K562 (cell line): ENCODE measurements around the gene TCFL5. TPM values are rescaled to one million over a fixed set of nuclear protein-coding genes. Genes with fewer than 3 reads are reported as not detected.
A peak's percentile ranks its signal among the peaks of the same experiment; 100 is the strongest.

Source experiments
- ATAC-seq: fragments of 200-7000 bp; cut with Tn5 transposase; 3 replicates; pipeline ENCODE4 v1.9.1; 2020; ENCODE audit warnings: moderate library complexity
- BruUV-seq: library from RNA; stranded (reverse); fragments of 400-500 nt; replicated peaks from 2 replicates; lab custom pipeline; 2021; lab: Mats Ljungman, UMichigan
- CTCF ChIA-PET: fragments of 300-600 bp; formaldehyde crosslinking; extraction: SDS; loops from one replicate; lab custom pipeline; 2021; ENCODE audit warnings: low intra/inter-chr PET ratio; lab: Yijun Ruan, JAX
- POLR2A ChIA-PET: fragments of 300-600, 350-650 bp; sonication (Branson Sonifier 250); formaldehyde crosslinking; extraction: SDS; loops from one replicate; lab custom pipeline; 2021; ENCODE audit warnings: antibody characterized with exemption, inconsistent platforms; lab: Yijun Ruan, JAX
- DNase-seq, 4 experiments: peaks; one replicate each; pipeline versions ENCODE4 v3.0.0 to v3.0.0-alpha.2; 2011 to 2018; ENCODE audit warnings: low spot score in 3 of 4, mixed read lengths in 3 of 4; ENCODE audit errors: extremely low read depth in 1 of 4
- FAIRE-seq: peaks from 2 replicates; lab custom pipeline; 2011; peaks lifted over from hg19 to GRCh38; lab: Jason Lieb, UNC
- H2AFZ ChIP-seq: 2 replicates; pipeline ENCODE4 v1.6.0; 2011; ENCODE audit warnings: low read depth, low read length, control low read depth, inconsistent platforms
- H3K27ac ChIP-seq: fragments of 200-600 bp; 3 replicates; pipeline ENCODE4 v1.8.0; 2011; ENCODE audit warnings: low read depth, mild to moderate bottlenecking, control low read depth, inconsistent platforms, low read length, moderate library complexity, mixed read lengths; ENCODE audit errors: extremely low read depth
- H3K27me3 ChIP-seq, 2 experiments: fragments of 300-600 bp in 1 of 2; 2 replicates in 1 of 2; 3 replicates in 1 of 2; pipeline versions ENCODE4 v1.6.0 to v1.8.0; 2011; ENCODE audit warnings: inconsistent platforms in 2 of 2, low read length in 2 of 2, mild to moderate bottlenecking in 1 of 2, mixed read lengths in 1 of 2, moderate library complexity in 1 of 2; ENCODE audit not compliant: control insufficient read depth in 2 of 2, insufficient read depth in 2 of 2
- H3K36me3 ChIP-seq: fragments of 300-600 bp; 3 replicates; pipeline ENCODE4 v1.8.0; 2011; ENCODE audit warnings: mild to moderate bottlenecking, low read length, inconsistent platforms; ENCODE audit not compliant: control insufficient read depth, insufficient read depth
- H3K4me1 ChIP-seq, 2 experiments: fragments of 200-600 bp in 1 of 2; replicated peaks in 1 of 2; 2 replicates in 1 of 2; 3 replicates in 1 of 2; pipeline versions ENCODE4 v1.5.1 to v1.8.0; 2011; ENCODE audit warnings: inconsistent platforms in 2 of 2, low read length in 2 of 2, mild to moderate bottlenecking in 1 of 2, mixed read lengths in 1 of 2, moderate library complexity in 1 of 2; ENCODE audit not compliant: control insufficient read depth in 2 of 2, insufficient read depth in 2 of 2
- H3K4me2 ChIP-seq: 2 replicates; pipeline ENCODE4 v1.6.1; 2011; ENCODE audit warnings: low read length, control low read depth, inconsistent platforms, mixed read lengths; ENCODE audit not compliant: insufficient read depth
- H3K4me3 ChIP-seq: fragments of 200-600 bp; sonication (generic), shearing (Covaris generic); 2 replicates; pipeline ENCODE4 v1.5.1; 2016; ENCODE audit warnings: control low read depth, inconsistent platforms
- H3K79me2 ChIP-seq: fragments of 200-600 bp; 3 replicates; pipeline ENCODE4 v1.8.0; 2011; ENCODE audit warnings: low read length, inconsistent platforms; ENCODE audit not compliant: control insufficient read depth, insufficient read depth
- H3K9ac ChIP-seq, 2 experiments: 2 replicates each; pipeline versions ENCODE4 v1.6.0 to v1.6.1; 2011; ENCODE audit warnings: low read depth in 2 of 2, low read length in 2 of 2, control low read depth in 1 of 2, inconsistent platforms in 1 of 2, mild to moderate bottlenecking in 1 of 2, mixed read lengths in 1 of 2; ENCODE audit not compliant: insufficient read depth in 1 of 2
- H3K9me1 ChIP-seq: one replicate; pipeline ENCODE4 v1.6.0; 2011; ENCODE audit warnings: inconsistent platforms, mild to moderate bottlenecking, low read length, moderate library complexity; ENCODE audit not compliant: control insufficient read depth, insufficient read depth
- H3K9me3 ChIP-seq: replicated peaks from 2 replicates; pipeline ENCODE4 v1.5.1; 2011; ENCODE audit warnings: low read depth, low read length, inconsistent platforms; ENCODE audit not compliant: control insufficient read depth, insufficient read depth
- H4K20me1 ChIP-seq: replicated peaks from 2 replicates; pipeline ENCODE4 v1.6.1; 2011; ENCODE audit warnings: low read length, inconsistent platforms, mixed read lengths; ENCODE audit not compliant: control insufficient read depth, insufficient read depth
- C11orf30 ChIP-seq: fragments of 450-650 bp; IDR thresholded peaks from 2 replicates; pipeline ENCODE4 v1.6.1; 2016; ENCODE audit warnings: low read depth, mild to moderate bottlenecking
- E2F1 ChIP-seq: sonication (generic); formaldehyde crosslinking; IDR thresholded peaks from 2 replicates; pipeline ENCODE4 v1.8.1; 2023; ENCODE audit warnings: mild to moderate bottlenecking, missing genetic modification reagents, moderate library complexity
- E2F8 ChIP-seq: fragments of 450-650 bp; IDR thresholded peaks from 2 replicates; pipeline ENCODE4 v1.7.1; 2018; ENCODE audit warnings: mild to moderate bottlenecking, low read depth; ENCODE audit not compliant: partially characterized antibody
- FOSL1 ChIP-seq: fragments of 200-800 bp; sonication (Bioruptor generic); conservative IDR thresholded peaks from 2 replicates; pipeline ENCODE4 v1.6.1; 2016; ENCODE audit warnings: missing genetic modification characterization, missing compliant biosample characterization
- GABPB1 ChIP-seq: sonication (generic); formaldehyde crosslinking; IDR thresholded peaks from 2 replicates; pipeline ENCODE4 v1.8.0; 2022; ENCODE audit warnings: mild to moderate bottlenecking, missing genetic modification reagents
- HDAC2 ChIP-seq: fragments of 450-650 bp; IDR thresholded peaks from 2 replicates; pipeline ENCODE4 v1.6.1; 2016; ENCODE audit warnings: mild to moderate bottlenecking
- L3MBTL2 ChIP-seq: fragments of 450-650 bp; IDR thresholded peaks from 2 replicates; pipeline ENCODE4 v1.6.1; 2016; ENCODE audit warnings: mild to moderate bottlenecking, moderate library complexity
- NCOA6 ChIP-seq: fragments of 450-650 bp; IDR thresholded peaks from 2 replicates; pipeline ENCODE4 v1.6.1; 2017; ENCODE audit warnings: mild to moderate bottlenecking
- RBBP5 ChIP-seq: fragments of 200-600 bp; sonication (generic); IDR thresholded peaks from 2 replicates; pipeline ENCODE4 v1.6.1; 2012; ENCODE audit warnings: borderline replicate concordance, mild to moderate bottlenecking, low read length, control low read depth, inconsistent platforms; ENCODE audit not compliant: insufficient read depth, poor library complexity, severe bottlenecking
- SNIP1 ChIP-seq: fragments of 450-650 bp; IDR thresholded peaks from 2 replicates; pipeline ENCODE4 v1.7.1; 2017; ENCODE audit warnings: low read depth, mild to moderate bottlenecking
- SPI1 ChIP-seq: IDR thresholded peaks from 2 replicates; pipeline ENCODE4 v1.6.1; 2011; ENCODE audit warnings: low read depth, low read length, control low read depth, borderline replicate concordance
- ZNF184 ChIP-seq: sonication (generic); formaldehyde crosslinking; IDR thresholded peaks from 2 replicates; pipeline ENCODE4 v1.5.0; 2020; ENCODE audit warnings: missing genetic modification reagents
- WGBS: fragments of 100-300 bp; shearing (Covaris generic); methylation state at CpG from one replicate; pipeline ENCODE4 v1.1.6; 2016; ENCODE audit warnings: low coverage, mixed read lengths; ENCODE audit not compliant: insufficient coverage; ENCODE audit errors: missing lambda C conversion rate; 5-methylcytosine and 5-hydroxymethylcytosine counted together
- in situ Hi-C: fragments of 300-500 bp; cut with MboI; formaldehyde crosslinking; loops from 4 replicates; pipeline ENCODE4 v1.15.0; 2018; ENCODE audit warnings: inconsistent platforms, mixed read lengths
- intact Hi-C: fragments of 100-400 bp; cut with micrococcal nuclease; formaldehyde crosslinking; loops from 2 replicates; pipeline ENCODE4 v1.14.2; 2022
- polyA plus RNA-seq, 8 experiments: library from polyadenylated mRNA; depleted of rRNA in 4 of 8; stranded (reverse) in 5 of 8; unstranded in 3 of 8; fragments of >200 nt; fragmentation: Nextera tagmentation in 2 of 8; fragmentation: Illumina TruSeq in 1 of 8; extraction: Ambion mirVana in 2 of 8; extraction: Trizol in 1 of 8; gene quantifications; 2 replicates each; pipeline versions ENCODE4 v1.2.1 to v1.2.3, GENCODE V29; 2011 to 2014; ENCODE audit warnings: inconsistent platforms in 1 of 8, missing spikeins in 1 of 8
- total RNA-seq, 7 experiments: library from RNA; depleted of rRNA in 6 of 7; stranded (reverse); fragments of >200 nt in 6 of 7; fragmentation: Illumina TruSeq in 2 of 7; extraction: Trizol in 2 of 7; gene quantifications; 2 replicates each; pipeline versions ENCODE4 v1.2.1 to v1.2.3, GENCODE V29; 2011 to 2021; ENCODE audit warnings: low replicate concordance in 1 of 7
- TF ChIP-seq, protein P1 (sequence below): sonication (generic); formaldehyde crosslinking; IDR thresholded peaks from 2 replicates; pipeline ENCODE4 v1.8.0; 2022; ENCODE audit warnings: missing genetic modification reagents, mild to moderate bottlenecking, borderline replicate concordance

TCFL5 gene
- total and polyA plus RNA-seq, 9 of the 15 experiments (the other 6 are each of a cell fraction or from before 2014, with no cell fraction given), result 1.00 to 12.6 (median 9.1) TPM

DNA sequence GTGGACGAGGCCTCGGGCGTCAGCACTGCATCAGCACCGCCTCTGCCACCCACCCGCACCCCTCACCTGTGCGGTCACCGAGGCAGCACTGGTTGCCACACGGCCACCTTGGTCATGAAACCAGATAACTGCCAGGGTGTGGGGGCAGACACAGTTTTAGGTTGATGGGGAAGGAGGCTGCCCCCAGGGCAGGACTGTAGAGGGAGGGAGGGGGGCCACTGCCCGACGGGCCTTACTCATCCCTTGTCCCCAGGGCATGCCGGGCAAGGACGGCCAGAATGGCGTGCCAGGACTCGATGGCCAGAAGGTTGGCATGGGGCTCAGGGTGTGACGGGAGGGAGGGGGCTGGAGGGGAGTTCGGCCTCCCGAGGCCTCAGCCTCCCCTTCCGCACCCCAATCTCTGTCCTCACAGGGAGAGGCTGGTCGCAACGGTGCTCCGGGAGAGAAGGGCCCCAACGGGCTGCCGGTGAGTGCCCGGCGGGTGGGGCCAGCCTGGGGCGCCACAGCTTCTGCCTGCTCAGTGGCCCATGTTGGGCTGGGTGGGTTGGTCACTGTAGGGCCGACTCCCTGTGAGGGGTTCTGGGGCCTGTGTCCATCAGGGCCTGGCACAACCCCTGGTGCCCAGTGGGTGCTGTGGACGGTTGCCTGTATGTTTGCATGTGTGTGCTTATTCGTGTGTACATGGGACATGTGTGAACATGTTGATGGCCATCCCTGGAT, 33.0 kb downstream of the TCFL5 start:
- DNase-seq (no peak), ATAC-seq (no peak), FAIRE-seq (no peak)
- H2AFZ ChIP-seq, result no peak overlapping the region
- H3K36me3 ChIP-seq, result no peaks in the 10 kb centered on the region
- ChIA-PET POLR2A (interaction anchor here (0.6 to 0.7 kb wide), 2 partner anchors 119 to 125 kb away, joined by 4 to 5 read pairs; no protein-coding TSS in a partner anchor), CTCF (no interaction called here)
- H3K9ac ChIP-seq, result peak overlapping the region in 1 of 2 experiments; percentile 28; a peak in 1 of 4 replicates
- H3K27me3 ChIP-seq, result no peaks in the 10 kb centered on the region
- intact Hi-C loops (loop anchor here (10.0 kb wide), 1 partner anchor 46 kb away; no protein-coding TSS in a partner anchor), in situ Hi-C loops (loop anchor here (10.0 kb wide), 1 partner anchor 186 kb away; no protein-coding TSS in a partner anchor)
- TF ChIP-seq C11orf30 (no peak), GABPB1 (no peak), SPI1 (no peak), HDAC2 (no peak), SNIP1 (no peak), E2F1 (CRISPR knock-in tag) (no peak), FOSL1 (tag) (no peak), ZNF184 (CRISPR knock-in tag) (no peak), L3MBTL2 (no peak), E2F8 (no peak), RBBP5 (no peak), NCOA6 (no peak)
- TF ChIP-seq, protein P1, sequence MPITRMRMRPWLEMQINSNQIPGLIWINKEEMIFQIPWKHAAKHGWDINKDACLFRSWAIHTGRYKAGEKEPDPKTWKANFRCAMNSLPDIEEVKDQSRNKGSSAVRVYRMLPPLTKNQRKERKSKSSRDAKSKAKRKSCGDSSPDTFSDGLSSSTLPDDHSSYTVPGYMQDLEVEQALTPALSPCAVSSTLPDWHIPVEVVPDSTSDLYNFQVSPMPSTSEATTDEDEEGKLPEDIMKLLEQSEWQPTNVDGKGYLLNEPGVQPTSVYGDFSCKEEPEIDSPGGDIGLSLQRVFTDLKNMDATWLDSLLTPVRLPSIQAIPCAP (CRISPR knock-in tag), result no peak
- no peaks in the 10 kb centered on the region for H3K79me2 ChIP-seq
- peaks cover 13 to 95% of the 10 kb centered on the region in 2 experiments for H3K4me1 ChIP-seq
- H3K4me3 ChIP-seq, result no peak overlapping the region
- no peaks in the 10 kb centered on the region for H3K9me3 ChIP-seq
- 39% methylated on average over 27 of the region's 29 CpGs for WGBS
- BruUV-seq, result no TSS peak
- no peak overlapping the region for H3K27ac ChIP-seq
- H3K4me2 ChIP-seq, result no peak overlapping the region
- no peaks in the 10 kb centered on the region for H3K9me1 ChIP-seq
- H4K20me1 ChIP-seq, result 0 out of 2 replicates have a peak, but pooled peaks cover 3% of the 10 kb centered on the region
